NCI-H2081 treated with DMSO at 0.1 percent for 48 hours (cell line): ENCODE results near the gene STK24.

Source experiments
- DNase-seq: peaks from one replicate; lab custom pipeline; 2025; lab: John Stamatoyannopoulos, UW

The STK24 gene

DNA sequence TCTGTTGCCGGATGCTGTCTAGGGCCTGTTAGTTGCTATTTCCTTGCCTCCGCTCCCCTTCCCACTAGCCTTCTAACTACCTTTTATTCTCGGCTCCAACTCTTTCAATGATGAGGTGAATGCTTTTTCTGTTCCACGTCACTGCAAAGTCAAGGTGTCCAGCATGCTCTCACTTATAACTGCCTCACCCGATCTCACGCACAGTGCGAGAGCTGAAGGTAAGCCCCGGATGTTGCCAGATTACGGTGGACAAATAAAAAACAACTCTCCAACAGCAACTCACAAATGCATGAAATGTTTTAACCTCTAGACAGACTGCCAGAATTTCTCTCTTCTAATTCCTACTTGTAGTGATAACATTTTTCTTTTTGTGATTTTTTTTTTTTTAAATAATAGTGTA is 169.9 kb downstream of the STK24 start:
- no peak for DNase-seq

DNA sequence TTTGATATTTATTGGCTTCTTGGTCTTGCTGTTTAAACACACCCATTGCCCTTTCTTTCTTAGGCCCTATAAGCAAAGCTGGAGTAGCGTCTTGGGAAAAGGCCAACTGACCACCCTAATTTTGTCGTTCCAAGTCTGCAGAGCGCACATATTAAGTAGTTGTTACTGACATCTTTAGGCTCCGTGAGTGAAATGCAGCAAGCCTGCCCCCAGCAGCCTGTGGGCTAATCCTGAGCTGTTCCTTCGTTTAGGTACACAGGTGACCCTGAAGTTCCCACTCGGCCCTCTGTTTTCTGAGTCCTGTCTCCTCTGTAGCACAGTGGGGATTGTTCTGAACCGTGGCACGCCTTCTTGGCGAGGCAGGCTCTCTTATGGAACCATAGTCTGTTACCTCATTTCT is 170.5 kb downstream of the STK24 start:
- no peak for DNase-seq

DNA sequence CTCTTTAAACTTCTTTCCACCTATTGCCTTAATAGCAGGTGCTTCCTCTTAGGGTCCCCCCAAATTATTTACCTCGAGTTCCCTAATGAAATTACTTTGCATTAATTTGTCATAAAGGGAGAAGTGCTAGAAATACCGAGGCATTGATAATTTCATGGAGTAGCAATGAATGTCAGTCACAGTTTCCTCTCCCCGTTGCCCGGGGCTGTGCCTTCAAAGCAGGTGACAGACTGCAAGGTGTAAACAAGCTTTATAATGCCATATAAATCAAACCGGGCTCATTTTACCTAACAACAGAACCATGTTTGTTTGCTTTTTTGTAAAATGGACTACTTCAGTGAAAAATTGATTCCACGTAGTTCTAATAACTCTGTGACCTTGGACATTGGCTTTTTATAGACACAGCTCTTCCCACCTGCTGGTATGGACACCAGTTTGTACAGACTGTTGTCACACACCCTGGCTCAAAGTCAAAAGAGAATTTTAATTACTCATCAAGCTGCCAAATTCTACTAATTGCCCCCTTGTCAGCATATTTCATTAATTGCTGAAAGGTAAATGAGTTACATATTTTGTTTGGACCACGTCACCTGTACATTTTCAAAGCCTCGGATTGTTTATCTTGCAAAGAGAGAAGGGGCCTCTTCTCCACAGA is 171.1 kb downstream of the STK24 start:
- peak; percentile 88 for DNase-seq

DNA sequence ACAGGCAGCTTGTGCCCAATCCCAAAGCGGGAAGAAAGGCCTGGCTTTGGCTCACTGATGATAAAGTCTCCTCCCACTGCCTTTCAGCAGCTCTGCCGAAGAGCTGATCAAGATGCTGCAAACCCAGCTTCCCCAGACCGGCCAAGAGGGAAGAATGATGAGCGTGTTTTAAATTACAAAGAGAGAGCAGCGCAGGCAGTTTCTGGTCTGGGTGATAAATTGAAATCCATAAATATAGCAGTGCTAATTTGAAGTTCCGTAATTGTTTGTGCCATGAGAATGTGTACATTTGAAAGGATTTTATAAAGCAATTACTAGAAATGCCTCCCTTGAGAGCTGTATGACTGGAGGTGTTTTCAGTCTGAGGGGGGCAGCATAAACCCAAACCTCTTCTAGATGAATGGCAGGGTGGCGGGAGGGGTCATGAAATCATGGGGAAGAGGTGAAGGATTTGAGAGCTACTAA is 171.8 kb downstream of the STK24 start:
- peak; percentile 56 for DNase-seq

DNA sequence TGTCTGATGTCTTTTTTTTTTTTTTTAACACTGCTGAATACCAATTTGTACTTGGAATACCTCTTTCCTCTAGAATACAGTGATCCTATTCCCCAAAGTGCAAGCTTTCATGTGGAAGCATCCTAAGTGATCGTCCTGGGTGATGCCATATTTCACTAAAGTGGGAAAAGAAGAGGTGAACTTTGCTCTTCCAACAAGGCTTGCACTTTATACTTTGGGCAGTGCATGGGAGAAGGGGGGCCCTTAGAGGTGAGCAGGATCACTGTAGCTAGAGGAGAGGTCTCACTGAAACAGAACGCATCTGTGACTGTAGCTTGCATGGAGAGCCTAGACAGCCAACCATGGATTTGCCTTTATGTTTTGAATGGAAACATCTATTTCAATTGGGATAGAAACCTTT is 173.8 kb downstream of the STK24 start:
- DNase-seq, result no peak

DNA sequence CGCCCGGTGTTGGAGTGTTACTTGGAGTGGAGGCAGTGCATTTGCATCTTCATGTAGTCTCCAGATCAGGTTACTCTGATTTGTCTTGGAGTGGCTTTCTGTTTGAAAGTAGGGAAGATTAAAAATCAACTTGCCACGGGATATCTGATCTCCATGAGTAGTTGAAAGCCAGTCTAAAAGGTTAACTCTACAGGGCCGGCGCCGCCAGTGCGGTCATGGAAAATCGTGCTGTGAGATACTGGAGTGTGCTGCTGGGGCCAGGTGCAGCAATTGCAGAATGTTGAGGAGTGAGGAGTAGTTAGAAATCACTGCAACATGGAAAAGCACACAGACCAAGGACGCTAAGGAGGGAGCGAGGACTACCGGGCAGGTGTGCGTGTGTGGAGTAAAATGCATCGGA is 175.0 kb downstream of the STK24 start:
- no peak for DNase-seq

DNA sequence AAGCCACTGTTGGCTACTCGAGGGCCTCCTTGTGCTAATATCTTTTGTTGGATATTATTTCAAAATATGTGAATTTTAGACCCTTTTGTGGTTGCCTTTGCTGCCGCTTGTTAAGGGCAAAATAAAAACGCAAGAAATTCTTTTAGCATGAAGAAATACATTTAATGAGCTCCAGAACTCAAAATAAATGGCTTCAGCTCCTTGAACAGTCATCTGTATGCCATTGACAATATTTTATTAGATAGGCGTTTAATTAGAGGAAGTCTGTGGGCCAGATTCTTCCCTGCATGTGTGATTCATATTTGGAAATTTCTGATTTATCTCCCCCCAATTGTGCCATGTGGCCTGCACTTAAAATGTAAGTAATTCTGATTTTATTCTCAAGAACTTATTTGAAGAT is 177.2 kb downstream of the STK24 start:
- DNase-seq, result no peak

DNA sequence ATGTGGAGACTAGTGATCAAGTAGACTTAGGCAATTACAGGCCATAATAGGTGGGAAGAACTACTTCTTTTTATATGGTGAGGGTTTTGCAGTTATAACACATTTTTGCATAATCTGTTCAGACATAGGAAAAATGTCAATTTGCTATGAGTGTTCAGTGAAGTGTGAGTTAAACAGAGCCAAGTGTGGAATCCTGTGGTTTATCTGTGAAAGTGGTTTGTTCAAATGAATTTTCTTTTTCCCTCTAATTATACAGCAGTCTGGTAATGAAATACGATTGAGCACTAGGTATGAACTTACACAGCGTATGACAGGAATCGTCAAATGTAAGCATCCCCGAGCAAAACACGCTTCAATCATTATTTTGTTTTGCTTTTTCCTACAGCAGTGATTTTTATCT is 178.3 kb downstream of the STK24 start:
- DNase-seq, result no peak

DNA sequence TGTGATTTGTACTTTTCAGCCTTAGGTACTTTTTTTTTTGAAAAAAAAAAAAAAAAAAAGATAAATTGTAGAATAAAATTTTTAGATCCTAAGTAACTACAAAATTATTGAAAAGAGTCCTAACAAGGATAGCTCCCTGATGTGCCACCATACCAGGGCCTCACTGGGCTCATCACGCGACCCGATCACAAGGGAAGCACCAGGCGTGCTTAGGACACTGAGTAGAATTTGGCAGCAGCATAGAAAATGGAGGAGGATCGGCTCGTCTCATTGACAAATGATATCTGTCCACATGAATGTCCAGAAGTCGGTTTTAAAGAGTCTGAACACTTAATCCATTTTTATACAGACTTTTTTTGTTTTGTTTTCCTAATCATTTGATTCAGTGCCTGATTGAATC is 179.0 kb downstream of the STK24 start:
- DNase-seq, result no peak

DNA sequence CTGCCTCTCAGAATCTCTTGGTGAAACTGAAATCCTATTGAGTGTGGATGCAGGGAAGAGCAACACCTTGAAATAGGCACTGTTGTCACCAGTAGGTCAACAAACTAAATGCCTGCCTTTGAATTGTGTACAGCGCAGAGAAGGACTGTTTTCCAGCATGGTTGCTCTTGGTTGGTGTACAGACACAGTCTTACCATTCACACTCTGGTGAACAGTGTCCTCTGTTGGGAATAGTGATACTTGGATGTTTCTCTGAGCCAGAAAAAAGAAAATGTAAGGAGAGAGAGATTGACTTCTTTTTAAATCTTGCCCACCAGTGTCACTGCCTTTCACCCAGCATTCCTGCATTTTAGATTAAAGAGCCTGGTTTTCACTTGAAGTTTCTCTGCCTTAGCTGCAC is 179.7 kb downstream of the STK24 start:
- no peak for DNase-seq

DNA sequence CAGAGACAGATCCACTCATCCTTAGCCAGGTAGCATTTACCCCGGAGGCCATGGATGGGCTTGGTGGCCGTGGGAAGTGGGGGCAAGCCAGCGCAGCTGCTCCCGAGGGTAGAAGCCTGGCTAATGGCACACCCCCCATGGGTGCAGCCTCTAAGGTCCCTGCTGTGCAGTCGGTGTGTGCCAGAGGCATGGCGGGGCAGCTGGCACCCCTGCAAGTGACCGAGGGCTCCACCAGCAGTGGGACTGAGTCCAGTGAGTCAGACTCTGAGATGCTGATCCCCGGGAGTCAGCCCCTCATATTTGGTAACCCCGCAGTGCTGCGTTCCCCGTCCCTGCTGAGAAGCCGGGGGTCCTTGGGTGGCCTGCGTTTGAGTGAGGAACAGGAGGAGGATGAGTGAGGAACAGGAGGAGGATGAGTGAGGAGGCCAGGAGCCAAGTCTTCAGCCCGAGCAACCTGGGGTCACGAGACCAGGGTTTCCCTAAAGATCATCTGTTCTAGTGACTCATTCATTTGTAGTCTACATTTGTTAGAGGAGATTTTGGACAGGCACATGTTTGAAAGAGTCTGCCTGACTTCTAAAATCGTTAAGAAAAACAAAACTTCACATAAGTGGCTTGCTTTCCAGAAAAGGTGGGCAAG is 180.7 kb downstream of the STK24 start:
- DNase-seq, result no peak
